Neural progenitor cell (in vitro differentiated cells): Measurements from ENCODE around the gene CROCC2.

ENCODE experiments used
- CTCF ChIP-seq: fragments of 200-600 bp; sonication (generic); IDR thresholded peaks from 2 replicates; pipeline ENCODE4 v1.5.1; 2017; ENCODE audit warnings: antibody characterized with exemption, mild to moderate bottlenecking
- EZH2 ChIP-seq: fragments of 200-600 bp; sonication (generic); IDR thresholded peaks from 2 replicates; pipeline ENCODE4 v1.6.1; 2017; ENCODE audit warnings: antibody characterized with exemption, mild to moderate bottlenecking, moderate library complexity

DNA sequence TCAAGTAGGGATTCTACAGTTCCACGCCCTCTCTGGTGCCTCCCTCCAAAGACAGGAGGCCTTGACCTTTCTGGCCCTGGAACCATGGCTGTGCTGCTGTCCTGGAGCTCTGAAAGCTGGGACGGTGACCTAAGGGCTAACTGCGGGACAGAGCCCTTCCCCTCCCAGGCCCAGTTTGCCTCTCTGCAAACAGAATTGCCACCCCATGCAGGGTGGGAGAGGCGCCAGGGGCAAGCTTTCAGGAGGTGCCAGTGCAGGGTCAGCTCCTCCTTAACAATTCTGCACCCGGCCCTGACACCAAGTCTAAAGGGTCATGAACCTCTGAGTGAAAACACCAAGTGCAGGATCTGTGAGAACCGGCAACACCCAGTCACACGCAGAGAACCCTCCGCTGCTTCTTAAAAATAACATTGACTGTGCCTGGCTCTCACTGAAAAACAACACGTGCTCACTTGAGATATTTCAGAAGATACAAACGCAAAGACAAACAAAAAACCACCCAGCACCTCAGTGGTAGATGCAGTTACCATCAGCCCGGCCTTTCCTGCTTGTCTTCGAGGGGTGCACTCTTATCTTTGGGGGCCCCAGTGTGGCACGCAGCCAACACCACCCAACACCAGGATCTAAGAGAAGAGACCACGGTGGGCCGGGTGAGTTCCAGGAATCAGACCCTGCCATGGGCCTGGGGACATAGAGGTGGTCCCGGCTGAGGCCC lies 91.2 kb downstream of the CROCC2 start:
- TF ChIP-seq CTCF: no peak
- TF ChIP-seq EZH2: no peak
